NCI-H526 (cell line): ENCODE data around the gene FMN1.
"Not testable (repeated sequence)": the region's sequence is repeated elsewhere in the genome, so short reads cannot be mapped to it uniquely, and the experiment has no call there.

Source experiments
- DNase-seq, 2 experiments: peaks; one replicate each; lab custom pipeline; 2025; lab: John Stamatoyannopoulos, UW

Gene FMN1

GRCh38 chr15:33089878-33090757, 104.4 kb downstream of the FMN1 start:
- no peak for DNase-seq

- no peak for DNase-seq
These were observed 105.2 kb downstream of the FMN1 start for GRCh38 chr15:33089165-33089877.

GRCh38 chr15:33086500-33087121, 107.9 kb downstream of the FMN1 start:
- DNase-seq = peak; percentile 29 to 36

GRCh38 chr15:33084661-33085060, 109.9 kb downstream of the FMN1 start:
- no peak for DNase-seq

- peak in 1 of 2 experiments; percentile 18 for DNase-seq
These were observed 111.1 kb downstream of the FMN1 start for GRCh38 chr15:33083232-33084081.

- no peak for DNase-seq
These were observed 114.5 kb downstream of the FMN1 start for GRCh38 chr15:33080006-33080405.

GRCh38 chr15:33078607-33079006, 115.9 kb downstream of the FMN1 start:
- no peak for DNase-seq

- no peak for DNase-seq
These were observed 117.6 kb downstream of the FMN1 start for GRCh38 chr15:33076937-33077336.

GRCh38 chr15:33074942-33075341, 119.6 kb downstream of the FMN1 start:
- no peak for DNase-seq

GRCh38 chr15:33074212-33074611, 120.3 kb downstream of the FMN1 start:
- no peak for DNase-seq

GRCh38 chr15:33071451-33071850, 123.1 kb downstream of the FMN1 start:
- no peak for DNase-seq

GRCh38 chr15:33069903-33070302, 124.6 kb downstream of the FMN1 start:
- not testable (repeated sequence) for DNase-seq

- no peak for DNase-seq
These were observed 125.4 kb downstream of the FMN1 start for GRCh38 chr15:33069161-33069560.

- DNase-seq = peak; percentile 81 to 89
These were observed 126.0 kb downstream of the FMN1 start for GRCh38 chr15:33068511-33068990.

- peak; percentile 53 to 85 for DNase-seq
These were observed 126.5 kb downstream of the FMN1 start for GRCh38 chr15:33068007-33068481.

- DNase-seq = peak in 1 of 2 experiments; percentile 15
These were observed 127.1 kb downstream of the FMN1 start for GRCh38 chr15:33067456-33067855.

- DNase-seq = no peak
These were observed 127.9 kb downstream of the FMN1 start for GRCh38 chr15:33066584-33066983.

GRCh38 chr15:33064878-33065277, 129.6 kb downstream of the FMN1 start:
- DNase-seq = no peak

GRCh38 chr15:33059184-33059583, 135.3 kb downstream of the FMN1 start:
- no peak for DNase-seq

- DNase-seq = no peak
These were observed 136.7 kb downstream of the FMN1 start for GRCh38 chr15:33057845-33058244.

GRCh38 chr15:33055962-33056361, 138.6 kb downstream of the FMN1 start:
- DNase-seq = no peak
